ENCODE results near the gene RECK.

DNA sequence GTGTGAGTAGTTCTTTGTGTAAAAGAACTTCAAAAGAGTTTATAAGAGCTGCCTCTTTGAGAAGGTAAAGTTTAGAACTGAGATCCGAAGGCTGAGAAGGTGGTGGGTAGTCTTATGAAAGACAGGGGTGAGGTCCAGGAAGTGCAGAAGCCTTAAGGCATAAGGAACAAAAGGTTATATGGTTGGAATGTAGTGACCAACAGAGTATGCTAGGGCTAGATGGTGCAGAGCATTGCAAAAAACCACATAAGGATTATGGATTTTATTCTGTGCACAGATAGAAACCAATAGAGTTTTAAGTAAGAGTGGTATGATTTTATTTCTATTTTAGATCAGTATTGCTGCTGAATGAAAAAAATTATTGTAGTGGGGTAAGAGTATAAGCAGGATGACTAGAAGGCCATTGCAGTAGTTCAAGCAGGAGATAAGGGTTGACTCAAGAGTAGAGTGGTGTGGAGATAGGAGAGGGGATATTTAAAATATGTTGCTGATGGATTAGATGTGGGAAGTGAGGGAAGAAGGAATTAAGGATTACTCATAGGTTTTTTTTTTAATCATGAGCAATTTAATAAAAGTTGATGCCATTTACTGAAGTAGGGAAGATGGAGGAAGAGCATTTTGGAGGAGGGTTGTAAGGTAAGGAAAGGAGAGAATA, 3.7 kb downstream of the RECK start:
- no peak for TF ChIP-seq EZH2phosphoT487 (IDR thresholded peaks at IDR 0.05; ENCODE audit: insufficient read depth, low read depth)
- no peak for TF ChIP-seq EZH2 (IDR thresholded peaks at IDR 0.05; ENCODE audit: insufficient read depth, poor library complexity, severe bottlenecking)
